Dermis blood vessel endothelial cell (primary cell): ENCODE results near the gene ZSCAN25. TPM values are rescaled to one million over a fixed set of nuclear protein-coding genes. Genes with fewer than 3 reads are reported as not detected.
A peak's percentile ranks its signal among the peaks of the same experiment; 100 is the strongest.
"Not testable (repeated sequence)": the region's sequence is repeated elsewhere in the genome, so short reads cannot be mapped to it uniquely, and the experiment has no call there.

Source experiments
- DNase-seq: peaks from one replicate; pipeline ENCODE4 v3.0.0; 2010
- total RNA-seq: library from RNA; depleted of rRNA; stranded (reverse); fragments of >200 nt; gene quantifications from 2 replicates; pipeline ENCODE4 v1.2.3, GENCODE V29; 2014

The ZSCAN25 gene
- total RNA-seq: 14.8 and 17.9 TPM in 2 replicates

DNA sequence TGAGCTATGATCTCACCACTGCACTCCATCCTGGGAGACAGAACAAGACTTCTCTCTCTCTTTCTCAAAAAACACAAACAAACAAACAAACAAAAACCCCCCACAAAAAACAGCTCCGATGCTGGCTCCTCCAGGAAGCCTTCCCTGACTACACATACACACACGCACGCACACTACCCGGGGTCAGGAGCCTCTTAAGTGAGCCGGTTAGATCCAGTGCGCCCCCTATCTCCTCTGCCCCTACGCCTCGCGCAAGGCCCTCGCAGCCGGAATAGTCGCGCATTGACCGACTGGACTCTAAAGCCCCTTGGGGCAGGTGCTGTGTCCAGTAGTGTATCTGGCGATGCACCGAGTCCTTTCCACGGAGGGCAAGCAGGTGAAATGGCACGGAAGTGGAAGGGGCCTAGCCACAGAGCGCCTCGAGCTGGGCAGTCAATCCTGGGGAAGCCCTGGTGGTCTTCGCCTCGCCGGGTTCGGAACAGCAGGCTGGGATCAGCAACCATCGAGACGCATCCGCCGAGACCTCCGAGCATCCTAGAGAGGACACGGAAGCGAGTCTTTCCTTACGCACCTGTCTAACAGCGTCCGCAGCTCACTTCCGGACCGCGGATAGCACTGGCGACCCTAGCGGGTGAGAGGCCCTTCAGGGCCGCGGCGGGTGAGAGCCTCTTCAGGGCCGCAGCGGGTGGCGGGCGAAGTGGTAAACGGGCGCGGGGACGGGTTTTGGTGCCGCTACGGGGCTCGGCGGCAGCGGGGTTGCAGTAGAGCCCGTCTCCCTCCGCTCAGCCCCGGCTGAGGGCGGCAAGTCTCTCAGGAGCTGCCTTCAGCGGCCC is at the start of gene ZSCAN25:
ZSCAN25 (plus strand) TSS at position 588 of the 833 bp plus-strand sequence. CDS start 2,661 bp downstream, outside the sequence.
- peak; percentile 96 for DNase-seq

DNA sequence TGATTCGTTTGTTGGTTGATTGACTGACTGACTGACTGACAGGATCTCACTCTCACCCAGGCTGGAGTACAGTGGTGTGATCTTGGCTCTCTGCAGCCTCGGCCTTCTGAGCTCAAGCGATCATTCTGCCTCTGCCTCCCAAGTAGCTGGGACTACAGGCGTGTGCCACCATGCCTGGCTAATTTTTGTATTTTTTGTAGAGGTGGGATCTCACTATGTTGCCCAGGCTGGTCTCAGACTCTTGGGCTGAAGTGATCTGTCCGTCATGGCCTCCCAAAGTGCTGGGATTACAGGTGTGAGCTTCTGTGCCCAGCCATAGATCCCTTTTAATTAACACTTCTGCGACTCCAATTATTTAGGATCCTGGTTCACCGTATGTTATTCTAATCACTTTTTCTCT is 48.0 kb upstream of the ZSCAN25 start:
- not testable (repeated sequence) for DNase-seq

DNA sequence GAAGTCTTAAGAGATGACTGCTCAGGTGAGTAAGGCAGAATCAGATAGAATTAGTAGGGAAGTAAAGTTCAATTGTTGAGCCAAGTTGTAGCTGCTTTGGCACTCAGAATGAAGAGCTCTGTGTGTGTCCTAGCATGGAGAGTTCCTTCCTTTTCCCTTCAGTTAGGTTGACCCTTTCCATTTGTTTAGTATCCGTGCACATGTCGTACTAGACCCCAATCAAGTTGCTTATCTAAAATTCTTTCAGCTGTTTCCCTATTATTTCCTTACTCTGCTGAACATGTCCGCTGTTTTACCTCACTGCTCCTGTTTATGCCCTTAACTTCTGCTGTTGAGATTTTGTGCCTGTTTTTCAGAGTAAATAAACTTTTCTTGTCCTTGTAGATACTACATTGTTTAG is 45.0 kb upstream of the ZSCAN25 start:
- no peak for DNase-seq

DNA sequence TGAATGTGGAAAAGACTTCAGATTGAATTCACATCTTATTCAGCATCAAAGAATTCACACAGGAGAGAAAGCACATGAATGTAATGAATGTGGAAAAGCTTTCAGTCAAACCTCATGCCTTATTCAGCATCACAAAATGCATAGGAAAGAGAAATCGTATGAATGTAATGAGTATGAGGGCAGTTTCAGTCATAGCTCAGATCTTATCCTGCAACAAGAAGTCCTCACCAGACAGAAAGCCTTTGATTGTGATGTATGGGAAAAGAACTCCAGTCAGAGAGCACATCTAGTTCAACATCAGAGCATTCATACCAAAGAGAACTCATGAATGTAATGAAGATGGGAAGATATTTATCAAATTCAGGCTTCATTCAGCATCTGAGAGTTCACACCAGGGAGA is 43.5 kb upstream of the ZSCAN25 start:
- DNase-seq: no peak

DNA sequence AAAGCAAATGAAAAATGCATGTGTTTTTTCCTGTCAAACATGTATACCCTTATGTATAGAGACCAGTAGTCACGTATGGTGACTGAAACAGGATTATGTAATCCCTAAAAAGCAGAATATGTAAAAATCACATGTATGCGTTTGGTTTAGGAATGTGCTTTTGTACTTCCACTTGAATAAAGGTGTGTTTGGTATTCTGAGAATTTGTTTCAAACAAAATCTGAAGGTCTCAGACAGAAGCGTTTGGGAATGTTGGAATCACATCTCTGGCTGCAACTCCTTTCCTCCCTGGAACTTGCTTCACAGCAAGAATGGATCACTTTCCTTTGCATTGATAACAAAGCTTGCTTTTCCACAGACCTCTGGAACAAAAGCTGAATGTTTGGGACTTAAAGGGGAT is 40.5 kb upstream of the ZSCAN25 start:
- no peak for DNase-seq

DNA sequence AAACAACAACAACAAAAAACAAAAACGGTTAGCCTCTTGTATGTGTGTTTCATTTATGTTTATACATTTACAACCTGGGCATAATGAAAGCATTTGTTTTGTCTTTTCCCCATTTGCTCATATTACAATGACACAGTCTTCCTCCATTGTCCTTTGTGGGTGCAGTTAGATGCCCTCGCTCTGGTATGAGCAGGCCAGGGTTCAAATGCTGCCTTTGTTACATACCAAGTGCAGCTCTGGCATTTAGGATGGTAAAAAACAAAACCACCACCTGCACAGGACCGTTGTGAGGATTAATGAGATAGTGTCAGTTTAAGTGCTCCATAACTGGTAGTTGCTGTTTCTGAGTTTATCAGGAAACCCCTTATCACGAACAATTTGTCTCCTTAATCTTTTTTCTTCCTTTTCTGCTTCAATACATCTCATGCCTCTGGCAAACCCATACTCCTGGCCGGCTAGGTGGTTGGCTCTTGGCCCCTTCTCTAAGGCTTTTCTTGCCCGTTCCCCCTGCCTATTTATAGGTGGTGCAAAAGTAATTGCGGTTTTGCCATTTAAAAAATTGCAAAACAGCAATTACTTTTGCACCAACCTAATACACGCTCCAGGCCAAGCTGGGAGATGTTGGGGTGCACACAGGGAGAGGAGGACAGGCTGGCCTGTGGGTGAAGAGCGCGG is 37.3 kb upstream of the ZSCAN25 start:
- DNase-seq: no peak

DNA sequence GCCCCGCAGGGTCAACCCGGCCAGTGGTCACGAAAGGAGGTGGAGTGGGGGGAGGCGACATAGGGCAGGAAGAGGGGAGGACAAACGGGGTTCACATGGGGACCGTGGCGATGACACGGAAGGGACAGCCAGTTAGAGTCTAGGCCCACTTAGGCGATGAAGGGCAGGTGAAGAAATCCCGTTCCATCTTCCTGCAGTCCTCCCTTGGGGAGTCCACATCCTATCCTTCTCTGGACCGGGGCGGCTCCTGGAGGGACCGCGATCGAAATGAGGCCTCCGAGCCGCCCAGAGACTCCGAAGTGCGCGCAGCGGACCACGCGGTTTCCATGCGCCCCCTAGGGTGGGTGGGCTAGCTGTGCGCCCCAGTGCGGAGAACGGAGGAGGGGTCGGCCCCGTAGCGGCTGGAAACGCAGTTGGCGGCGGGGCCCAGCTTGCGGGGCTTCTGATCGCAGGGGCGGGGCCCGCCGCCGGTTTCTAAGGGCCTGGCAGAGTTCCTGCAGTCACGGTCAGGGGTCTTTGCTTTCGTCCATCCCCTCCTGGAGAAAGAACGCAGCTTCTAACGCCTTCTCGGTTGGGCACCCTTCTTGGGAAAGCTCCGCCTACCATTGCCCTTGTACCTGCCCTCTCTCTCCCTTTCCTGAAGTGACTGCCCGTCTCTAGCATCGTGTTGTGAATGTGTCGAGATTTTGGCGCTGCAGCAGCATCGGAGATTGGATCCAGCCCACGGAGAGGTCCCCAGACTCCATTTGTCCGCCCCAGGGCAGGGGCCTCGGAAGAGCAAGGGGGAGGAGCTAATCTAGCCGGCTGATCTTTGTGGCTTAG is 36.6 kb upstream of the ZSCAN25 start:
- peak; percentile 51 for DNase-seq

DNA sequence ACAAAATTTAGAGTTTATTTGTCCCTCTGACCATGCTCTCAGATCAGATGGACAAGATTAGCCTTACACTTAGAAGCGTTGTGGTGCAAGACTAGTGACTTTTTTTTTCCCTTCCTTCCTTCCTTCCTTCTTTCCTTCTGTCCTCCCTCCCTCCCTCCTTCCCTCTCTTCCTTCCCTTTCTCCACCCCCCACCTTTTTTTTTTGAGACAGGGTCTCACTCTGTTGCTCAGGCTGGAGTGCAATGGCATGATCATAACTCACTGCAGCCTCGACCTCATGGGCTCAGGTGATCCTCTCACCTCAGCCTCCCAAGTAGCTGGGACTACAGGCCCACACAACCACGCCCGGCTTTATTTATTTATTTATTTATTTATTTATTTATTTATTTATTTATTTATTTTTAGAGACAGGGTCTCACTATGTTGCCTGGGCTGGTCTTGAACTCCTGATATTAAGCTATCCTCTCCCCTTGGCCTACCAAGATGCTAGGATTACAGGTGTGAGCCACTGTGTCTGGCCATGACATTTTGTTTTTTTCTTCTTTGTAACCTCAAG is 35.9 kb upstream of the ZSCAN25 start:
- DNase-seq: not testable (repeated sequence)

DNA sequence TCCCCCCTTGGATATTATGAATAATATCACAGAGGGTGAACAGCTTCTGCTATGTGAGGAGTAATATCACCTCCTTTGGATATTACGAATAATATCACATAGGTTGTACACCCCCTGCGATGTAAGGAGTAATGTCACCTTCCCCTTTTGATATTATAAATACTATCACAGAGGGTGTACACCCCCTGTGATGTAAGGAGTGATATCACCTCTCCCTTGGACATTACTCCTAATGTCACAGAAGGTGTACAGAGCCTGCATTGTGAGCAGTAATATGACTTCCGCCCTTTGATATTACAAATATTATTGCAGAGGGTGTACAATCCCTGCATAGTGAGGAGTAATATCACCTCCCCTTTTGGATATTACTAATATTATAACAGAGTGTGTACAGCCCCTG is 27.9 kb upstream of the ZSCAN25 start:
- DNase-seq: no peak

DNA sequence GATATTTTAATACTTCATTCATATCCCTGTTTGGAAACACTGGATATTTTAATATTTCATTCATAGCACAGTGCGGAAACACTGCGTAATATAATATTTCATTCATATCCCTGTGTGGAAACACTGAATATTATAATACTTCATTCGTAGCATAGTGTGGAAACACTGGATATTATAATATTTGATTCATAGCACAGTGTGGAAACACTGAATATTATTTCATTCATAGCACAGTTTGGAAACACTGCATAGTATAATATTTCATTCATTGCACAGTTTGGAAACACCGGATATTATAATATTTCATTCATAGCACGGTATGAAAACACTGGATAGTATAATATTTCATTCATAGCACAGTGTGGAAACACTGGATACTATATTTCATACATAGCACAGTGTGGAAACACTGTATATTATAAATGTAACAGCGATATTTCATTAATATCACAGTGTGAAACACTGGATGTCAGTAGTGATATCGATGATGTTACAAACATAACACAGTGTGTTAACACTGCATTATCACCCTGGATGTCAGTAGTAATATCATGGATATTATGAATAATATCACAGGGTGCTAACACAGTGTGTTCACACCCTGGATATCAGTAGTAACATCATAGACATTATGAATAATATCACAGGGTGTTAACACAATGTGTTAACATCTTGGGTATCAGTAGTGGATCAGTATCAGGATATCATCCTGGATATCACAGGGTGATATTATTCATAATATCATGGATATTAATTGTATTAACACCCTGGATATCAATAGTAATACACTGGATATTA is 21.6 kb upstream of the ZSCAN25 start:
- no peak for DNase-seq

DNA sequence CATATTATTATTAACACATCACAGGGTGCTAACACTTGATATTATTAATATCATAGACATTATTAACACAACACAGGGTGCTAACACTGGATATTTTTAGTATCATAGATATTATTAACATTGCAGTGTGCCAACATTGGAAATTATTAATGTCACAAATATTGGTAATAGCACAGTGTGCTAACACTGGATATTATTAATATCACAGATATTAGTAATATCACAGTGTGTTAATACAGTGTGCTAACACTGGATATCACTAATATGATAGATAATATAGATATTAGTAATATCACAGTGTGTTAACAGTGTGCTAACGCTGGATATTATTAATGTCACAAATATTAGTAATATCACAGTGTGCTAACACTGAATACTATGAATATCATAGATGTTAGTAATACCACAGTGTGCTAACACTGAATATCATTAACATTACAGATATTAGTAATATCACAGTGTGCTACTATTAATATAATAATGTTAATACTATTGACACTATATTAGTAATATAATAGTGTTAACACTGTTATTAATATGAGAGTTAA is 20.3 kb upstream of the ZSCAN25 start:
- no peak for DNase-seq

DNA sequence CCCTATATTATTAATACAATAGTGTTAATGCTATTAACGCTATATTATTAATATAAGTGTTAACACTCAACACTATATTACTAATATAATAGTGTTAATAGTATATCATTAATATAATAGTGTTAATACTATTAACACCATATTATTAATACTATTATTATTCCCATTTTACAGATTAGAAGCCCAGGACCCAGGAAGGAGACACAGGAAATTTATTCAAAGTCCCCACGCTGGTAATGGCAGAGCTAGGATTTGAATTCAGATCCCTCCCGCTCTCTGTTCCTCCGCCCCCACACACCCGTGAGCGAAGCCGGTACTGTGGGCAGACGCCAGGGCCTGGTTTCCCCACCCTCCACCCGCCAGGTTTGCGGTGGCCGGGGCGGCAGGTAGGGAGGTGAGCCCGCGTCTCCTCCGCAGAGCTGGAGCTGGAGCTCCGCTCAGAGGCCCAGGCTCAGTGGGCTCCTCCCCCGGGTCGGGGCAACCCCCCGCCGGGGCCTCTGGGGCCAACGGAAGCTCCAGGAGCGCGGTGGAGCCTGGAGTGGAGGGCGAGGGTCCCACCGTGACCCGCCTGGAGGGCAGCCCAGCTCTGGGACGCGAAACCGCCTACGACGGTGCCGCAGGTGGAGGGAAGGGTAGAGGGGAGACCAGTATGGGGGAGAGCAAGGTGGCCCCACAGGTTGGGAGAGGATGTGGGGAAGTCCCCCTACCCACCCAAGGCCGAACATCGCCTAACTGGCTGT is 18.8 kb upstream of the ZSCAN25 start, which contains the start of gene TMEM225B:
TMEM225B (plus strand) TSS at position 506 of the 740 bp plus-strand sequence. CDS start 6,122 bp downstream, outside the sequence.
- DNase-seq: no peak

DNA sequence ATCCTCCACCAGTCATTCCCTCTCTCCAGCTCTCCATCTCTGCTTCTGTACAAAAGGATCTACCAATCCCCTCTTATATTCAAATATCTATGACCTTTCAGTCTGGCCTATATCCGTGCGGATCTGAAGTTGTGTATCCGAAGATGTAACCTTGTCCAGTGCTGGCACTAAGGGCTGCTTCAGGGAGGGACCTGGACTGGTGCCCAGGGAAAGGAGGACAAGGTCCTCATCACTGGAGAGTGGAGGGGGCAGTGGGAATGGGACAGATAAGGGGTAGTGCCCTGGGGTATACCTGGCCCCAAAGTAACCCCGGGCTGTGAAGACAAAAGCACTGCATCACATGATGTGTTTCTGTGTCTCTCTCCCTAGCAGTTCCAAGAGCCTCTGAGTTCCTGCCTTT is 16.9 kb upstream of the ZSCAN25 start:
- DNase-seq: no peak

DNA sequence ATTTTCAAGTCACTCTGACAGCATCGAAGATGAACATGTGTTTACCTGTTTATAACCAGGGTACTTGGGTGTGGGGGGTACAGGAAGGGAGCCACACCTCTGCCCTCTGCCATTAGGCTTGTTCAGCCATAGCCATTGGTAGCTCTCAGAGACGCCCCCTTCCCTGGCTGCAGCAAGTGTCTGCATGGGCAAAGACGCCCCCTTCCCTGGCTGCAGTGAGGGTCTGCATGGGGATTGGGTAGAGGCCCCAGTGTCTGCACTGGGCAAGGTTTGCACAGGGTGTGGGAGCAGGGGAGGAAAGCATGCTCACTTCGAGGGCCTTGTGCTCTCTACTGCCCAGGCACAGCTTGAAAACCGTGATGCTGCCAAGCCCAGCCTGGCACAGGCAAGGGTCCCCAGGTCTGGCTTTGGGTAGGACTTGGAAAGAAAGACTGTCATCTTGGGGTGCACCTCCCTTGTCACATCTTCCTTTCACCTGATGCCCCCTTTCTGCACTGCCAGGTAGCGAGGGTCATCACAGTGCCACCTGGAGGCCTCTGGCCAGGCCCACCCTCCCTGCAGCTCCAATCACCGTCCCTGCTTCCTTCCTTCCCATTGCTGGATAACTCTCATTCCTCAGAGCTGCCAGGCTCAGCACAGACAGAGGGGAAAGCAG is 15.0 kb upstream of the ZSCAN25 start:
- no peak for DNase-seq

DNA sequence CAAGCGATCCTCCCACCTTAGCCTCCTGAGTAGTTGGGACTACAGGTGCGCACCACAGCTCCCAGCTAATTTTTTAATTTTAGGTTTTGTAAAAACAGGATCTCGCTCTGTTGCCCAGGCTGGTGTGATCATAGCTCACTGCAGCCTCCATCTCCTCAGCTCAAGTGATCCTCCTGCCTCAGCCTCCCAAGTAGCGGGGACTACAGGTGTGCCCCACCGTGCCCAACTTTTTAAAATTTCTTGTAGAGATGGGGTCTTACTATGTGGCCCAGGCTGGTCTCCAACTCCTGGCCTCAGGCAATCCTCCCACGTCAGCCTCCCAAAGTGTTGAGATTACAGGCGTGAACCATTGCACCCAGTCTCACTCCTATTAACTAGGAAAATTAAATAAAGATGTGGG is 11.2 kb upstream of the ZSCAN25 start:
- no peak for DNase-seq

DNA sequence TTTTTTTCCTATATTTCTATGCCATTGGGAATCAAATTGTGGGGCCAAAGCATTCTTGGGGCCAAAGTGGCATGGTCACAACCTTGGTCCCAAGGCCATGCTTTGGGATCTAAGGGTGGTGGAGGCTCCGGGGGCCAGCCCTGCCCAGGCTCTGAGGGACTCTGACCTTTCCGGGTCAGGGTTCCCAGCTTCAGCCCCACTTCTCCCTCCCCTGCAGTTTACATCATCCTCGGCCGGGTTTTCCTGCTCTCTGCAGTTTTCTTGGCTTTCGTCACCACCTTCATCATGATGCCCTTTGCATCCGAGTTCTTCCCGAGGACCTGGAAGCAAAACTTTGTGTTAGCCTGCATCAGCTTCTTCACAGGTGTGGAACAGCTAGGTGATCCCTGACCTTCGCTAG is 10.2 kb upstream of the ZSCAN25 start:
- no peak for DNase-seq

DNA sequence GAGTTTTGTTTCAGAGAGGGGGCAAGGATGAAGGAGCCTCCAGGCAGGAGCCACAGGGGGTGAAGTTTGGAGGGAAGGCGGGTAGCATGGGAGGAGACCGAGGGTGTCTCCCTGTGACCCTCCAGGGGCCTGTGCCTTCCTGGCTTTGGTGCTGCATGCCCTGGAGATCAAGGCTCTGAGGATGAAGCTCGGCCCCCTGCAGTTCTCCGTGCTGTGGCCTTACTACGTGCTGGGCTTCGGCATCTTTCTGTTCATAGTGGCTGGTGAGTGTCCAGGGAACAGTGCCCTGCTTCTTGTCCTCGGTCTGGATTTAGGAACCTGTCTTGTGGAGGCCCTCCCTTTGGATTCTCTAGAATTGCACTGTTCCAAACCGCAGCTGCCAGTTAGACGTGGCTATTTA is 9.2 kb upstream of the ZSCAN25 start:
- no peak for DNase-seq

DNA sequence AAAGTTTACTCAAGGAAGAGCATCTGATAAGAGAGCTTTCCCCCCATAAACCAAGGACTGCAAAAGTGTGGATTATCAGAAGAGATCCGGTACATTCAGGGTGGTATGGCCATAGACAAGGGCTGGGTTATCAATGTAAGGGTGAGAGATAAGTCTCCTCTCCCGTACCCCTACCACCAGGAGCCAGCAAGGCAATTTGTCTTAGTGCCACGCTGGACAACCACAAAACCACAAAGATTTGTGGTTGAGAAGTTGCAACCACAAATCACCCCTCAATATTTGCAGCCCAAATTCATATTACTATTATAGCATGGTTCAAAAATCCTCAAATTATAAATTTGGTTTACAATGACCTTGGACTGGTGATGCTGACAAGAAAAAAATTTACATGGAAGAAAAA is 2.3 kb upstream of the ZSCAN25 start:
- DNase-seq: no peak

DNA sequence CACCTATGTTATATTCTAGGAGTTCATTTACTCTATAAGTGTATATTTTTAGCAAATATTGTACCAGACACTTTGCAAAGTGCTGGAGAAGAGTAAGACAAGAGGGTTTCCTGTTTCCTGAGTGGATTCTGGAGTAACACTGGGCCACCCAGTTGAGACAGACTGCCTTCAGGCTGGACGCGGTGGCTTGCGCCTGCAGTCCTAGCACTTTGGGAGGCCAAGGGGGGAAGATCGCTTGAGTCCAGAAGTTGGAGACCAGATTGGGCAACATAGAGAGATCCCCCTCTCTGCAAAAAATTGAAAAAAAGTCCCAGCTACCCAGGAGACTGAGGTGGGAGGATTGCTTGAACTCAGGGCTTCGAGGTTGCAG is 772 bp upstream of the ZSCAN25 start:
- DNase-seq: no peak

DNA sequence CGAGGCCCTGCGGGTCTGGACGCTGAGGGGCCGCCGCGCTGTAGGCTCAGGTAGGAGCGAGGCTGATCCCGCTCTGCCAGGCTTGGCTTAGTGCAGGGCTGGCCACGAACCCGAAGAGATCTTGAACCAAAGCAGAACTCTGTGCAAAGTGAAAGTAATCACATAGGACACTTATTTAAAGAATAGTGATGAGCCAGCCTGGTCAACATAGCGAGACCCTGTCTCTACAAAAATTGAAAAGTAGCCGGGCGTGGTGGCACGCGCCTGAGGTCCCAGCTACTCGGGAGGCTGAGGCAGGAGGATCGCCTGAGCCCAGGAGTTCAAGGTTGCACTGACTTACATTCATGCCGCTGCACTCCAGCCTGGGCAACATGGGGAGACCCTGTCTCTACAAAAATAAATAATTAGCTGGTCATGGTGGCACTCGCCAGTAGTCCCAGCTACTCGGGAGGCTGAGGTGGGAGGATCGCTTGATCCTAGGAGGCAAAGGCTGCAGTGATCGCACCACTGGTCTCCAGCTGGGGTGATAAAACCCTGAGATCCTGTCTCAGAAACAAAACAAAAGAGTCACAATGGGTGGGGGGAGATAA is 541 bp downstream of the ZSCAN25 start:
- DNase-seq: no peak
